Panc1 (cell line): Measurements from ENCODE around the gene PAQR9. TPM values are rescaled to one million over a fixed set of nuclear protein-coding genes. Genes with fewer than 3 reads are reported as not detected.

Experiments used
- ATAC-seq: fragments of 200-7000 bp; cut with Tn5 transposase; 2 replicates; pipeline ENCODE4 v1.9.1; 2020; ENCODE audit warnings: mild to moderate bottlenecking, moderate library complexity
- BruUV-seq: library from RNA; stranded (reverse); fragments of 400-500 nt; replicated peaks from 2 replicates; lab custom pipeline; 2021; lab: Mats Ljungman, UMichigan
- CTCF ChIA-PET: fragments of 300-600 bp; sonication (Branson Sonifier 250); formaldehyde crosslinking; loops from one replicate; lab custom pipeline; 2022; ENCODE audit warnings: antibody characterized with exemption; lab: Charles Lee
- POLR2A ChIA-PET: fragments of 300-600 bp; sonication (Branson Sonifier 250); formaldehyde crosslinking; loops from one replicate; lab custom pipeline; 2022; ENCODE audit warnings: antibody characterized with exemption; lab: Charles Lee
- DNase-seq: peaks from one replicate; pipeline ENCODE4 v3.0.0-alpha.2; 2010; ENCODE audit warnings: low read depth, low spot score
- H3K27ac ChIP-seq: 2 replicates; pipeline ENCODE4 v1.5.1; 2011; ENCODE audit warnings: mild to moderate bottlenecking, low read length, inconsistent platforms
- H3K27me3 ChIP-seq: fragments of 200-500 bp; sonication (Bioruptor generic); 2 replicates; pipeline ENCODE4 v1.6.0; 2014; ENCODE audit warnings: low read length, inconsistent platforms; ENCODE audit not compliant: control insufficient read depth, insufficient read depth
- H3K36me3 ChIP-seq: fragments of 200-500 bp; sonication (Bioruptor generic); 2 replicates; pipeline ENCODE4 v1.5.1; 2014; ENCODE audit warnings: inconsistent platforms, mild to moderate bottlenecking, low read length, moderate library complexity; ENCODE audit not compliant: control insufficient read depth, insufficient read depth
- H3K4me1 ChIP-seq: 2 replicates; pipeline ENCODE4 v1.5.1; 2011; ENCODE audit warnings: inconsistent platforms, mild to moderate bottlenecking, low read length, moderate library complexity; ENCODE audit not compliant: control insufficient read depth, insufficient read depth
- H3K4me3 ChIP-seq, 2 experiments: 2 replicates each; pipeline ENCODE4 v1.5.1; 2011 to 2012; ENCODE audit warnings: low read depth in 2 of 2, low read length in 2 of 2, mild to moderate bottlenecking in 2 of 2, inconsistent platforms in 1 of 2, moderate library complexity in 1 of 2
- H3K9me3 ChIP-seq: fragments of 200-500 bp; sonication (Bioruptor generic); 2 replicates; pipeline ENCODE4 v1.5.1; 2014; ENCODE audit warnings: low read depth, mild to moderate bottlenecking, inconsistent platforms, low read length, moderate library complexity; ENCODE audit not compliant: control insufficient read depth, insufficient read depth
- CTCF ChIP-seq: fragments of 450-650 bp; IDR thresholded peaks from 2 replicates; pipeline ENCODE4 v1.5.1; 2017; ENCODE audit warnings: mild to moderate bottlenecking
- POLR2AphosphoS5 ChIP-seq: IDR thresholded peaks from 2 replicates; pipeline ENCODE4 v1.6.1; 2012; ENCODE audit warnings: mild to moderate bottlenecking, low read depth, low read length, moderate library complexity
- REST ChIP-seq, 2 experiments: IDR thresholded peaks; 2 replicates each; pipeline ENCODE4 v1.6.1; 2011 to 2012; ENCODE audit warnings: low read depth in 2 of 2, control low read depth in 1 of 2, low read length in 1 of 2, mild to moderate bottlenecking in 1 of 2, moderate library complexity in 1 of 2; ENCODE audit not compliant: insufficient read depth in 1 of 2
- SIN3A ChIP-seq: IDR thresholded peaks from 2 replicates; pipeline ENCODE4 v1.6.1; 2012; ENCODE audit warnings: low read depth, mild to moderate bottlenecking, low read length, moderate library complexity, borderline replicate concordance; ENCODE audit not compliant: insufficient read depth
- TCF7L2 ChIP-seq: IDR thresholded peaks from 2 replicates; pipeline ENCODE4 v1.6.1; 2011; ENCODE audit warnings: mild to moderate bottlenecking, low read depth, low read length, inconsistent platforms
- in situ Hi-C: cut with HindIII; loops from 2 replicates; pipeline ENCODE4 v1.10.0; 2016; ENCODE audit warnings: low sequenced_read_pairs, low pct_unique_long_range_greater_than_20kb
- intact Hi-C: fragments of 100-400 bp; cut with micrococcal nuclease; formaldehyde crosslinking; loops from one replicate; pipeline ENCODE4 v1.10.0; 2022; ENCODE audit not compliant: unreplicated experiment
- total RNA-seq: library from RNA; stranded (reverse); gene quantifications from one replicate; pipeline ENCODE4 v1.2.1, GENCODE V29; 2021; ENCODE audit not compliant: unreplicated experiment

PAQR9 gene
- total RNA-seq, 1 experiment from 2014 or later, result 0.36 TPM

GRCh38 chr3:142940472-142940871, 23.0 kb downstream of the PAQR9 start:
- TF ChIP-seq TCF7L2 (no peak), CTCF (no peak), SIN3A (no peak), REST (IDR thresholded peaks at IDR 0.05; ENCODE audit: insufficient read depth in 1 of 2, low read depth in 2 of 2, low read length in 1 of 2) (no peak), POLR2AphosphoS5 (no peak)
- Histone ChIP-seq H3K9me3 (no peaks in the 10 kb centered on the region), H3K4me3 (no peak overlapping the region), H3K36me3 (no peaks in the 10 kb centered on the region), H3K4me1 (no peaks in the 10 kb centered on the region), H3K27ac (no peak overlapping the region), H3K27me3 (no peaks in the 10 kb centered on the region)
- intact Hi-C loops (no loop called here), in situ Hi-C loops (no loop called here)
- ATAC-seq (no peak), DNase-seq (no peak)
- ChIA-PET POLR2A (no interaction called here), CTCF (no interaction called here)
- BruUV-seq, result no TSS peak

- Histone ChIP-seq H3K4me1 (no peaks in the 10 kb centered on the region), H3K36me3 (no peaks in the 10 kb centered on the region), H3K27ac (no peak overlapping the region), H3K27me3 (no peaks in the 10 kb centered on the region), H3K9me3 (no peaks in the 10 kb centered on the region), H3K4me3 (no peak overlapping the region)
- BruUV-seq, result no TSS peak
- in situ Hi-C loops (no loop called here), intact Hi-C loops (no loop called here)
- DNase-seq (no peak), ATAC-seq (no peak)
- ChIA-PET POLR2A (no interaction called here), CTCF (interaction anchor here (0.7 kb wide), 1 partner anchor 111 kb away, joined by 3 read pairs; no protein-coding TSS in a partner anchor)
- TF ChIP-seq REST (IDR thresholded peaks at IDR 0.05; ENCODE audit: insufficient read depth in 1 of 2, low read depth in 2 of 2, low read length in 1 of 2) (no peak), TCF7L2 (no peak), POLR2AphosphoS5 (no peak), CTCF (no peak), SIN3A (no peak)
These were observed 23.5 kb downstream of the PAQR9 start for GRCh38 chr3:142940000-142940399.
